HepG2 (cell line): Measurements from ENCODE around the gene OR10P1. TPM values are rescaled to one million over a fixed set of nuclear protein-coding genes. Genes with fewer than 3 reads are reported as not detected.
A peak's percentile ranks its signal among the peaks of the same experiment; 100 is the strongest.

Experiments used
- ADNP ChIP-seq: sonication (generic); formaldehyde crosslinking; IDR thresholded peaks from 2 replicates; pipeline ENCODE4 v1.4.0; 2020; ENCODE audit warnings: missing genetic modification reagents
- GATA4 ChIP-seq: sonication (generic); IDR thresholded peaks from 2 replicates; pipeline ENCODE4 v1.6.1; 2016; ENCODE audit warnings: antibody characterized with exemption, low read depth, borderline replicate concordance
- GMEB1 ChIP-seq: sonication (generic); formaldehyde crosslinking; IDR thresholded peaks from 2 replicates; pipeline ENCODE4 v1.5.1; 2020; ENCODE audit warnings: missing genetic modification reagents, mild to moderate bottlenecking, borderline replicate concordance
- HCFC1 ChIP-seq: fragments of 150-350 bp; IDR thresholded peaks from 2 replicates; pipeline ENCODE4 v1.6.1; 2014; ENCODE audit warnings: low read depth, low read length
- HDAC1 ChIP-seq: sonication (generic); formaldehyde crosslinking; IDR thresholded peaks from 2 replicates; pipeline ENCODE4 v1.5.1; 2020; ENCODE audit warnings: mild to moderate bottlenecking, missing genetic modification reagents
- HES4 ChIP-seq: sonication (generic); formaldehyde crosslinking; IDR thresholded peaks from 2 replicates; pipeline ENCODE4 v1.9.0; 2021; ENCODE audit warnings: mild to moderate bottlenecking, missing genetic modification reagents, borderline replicate concordance
- HOXA5 ChIP-seq: sonication (generic); formaldehyde crosslinking; IDR thresholded peaks from 2 replicates; pipeline ENCODE4 v1.4.0; 2020; ENCODE audit warnings: missing genetic modification reagents
- IRF9 ChIP-seq: sonication (generic); formaldehyde crosslinking; IDR thresholded peaks from 2 replicates; pipeline ENCODE4 v1.8.0; 2022; ENCODE audit warnings: missing genetic modification reagents, mild to moderate bottlenecking, borderline replicate concordance
- MAX ChIP-seq: IDR thresholded peaks from 2 replicates; pipeline ENCODE4 v1.6.1; 2012; ENCODE audit warnings: inconsistent platforms
- MXD3 ChIP-seq: IDR thresholded peaks from 2 replicates; pipeline ENCODE4 v1.6.1; 2016; ENCODE audit warnings: mild to moderate bottlenecking, missing biosample characterization, missing genetic modification reagents
- NFE2 ChIP-seq: sonication (generic); formaldehyde crosslinking; IDR thresholded peaks from 2 replicates; pipeline ENCODE4 v1.4.0; 2020; ENCODE audit warnings: missing genetic modification reagents
- NR3C1 ChIP-seq: sonication (generic); formaldehyde crosslinking; IDR thresholded peaks from 2 replicates; pipeline ENCODE4 v1.4.0; 2020; ENCODE audit warnings: missing genetic modification reagents
- NRL ChIP-seq: sonication (generic); formaldehyde crosslinking; IDR thresholded peaks from 2 replicates; pipeline ENCODE4 v1.5.0; 2020; ENCODE audit warnings: missing genetic modification reagents, mild to moderate bottlenecking, moderate library complexity, borderline replicate concordance
- PCBP1 ChIP-seq: fragments of 200-400 bp; formaldehyde crosslinking; IDR thresholded peaks from 2 replicates; pipeline ENCODE4 v1.6.1; 2017; ENCODE audit warnings: mild to moderate bottlenecking, low read depth, low read length, borderline replicate concordance
- PLSCR1 ChIP-seq: sonication (generic); formaldehyde crosslinking; IDR thresholded peaks from 2 replicates; pipeline ENCODE4 v1.5.0; 2020; ENCODE audit warnings: missing genetic modification reagents, mild to moderate bottlenecking, borderline replicate concordance
- TRIM24 ChIP-seq: sonication (generic); formaldehyde crosslinking; IDR thresholded peaks from 2 replicates; pipeline ENCODE4 v1.8.0; 2022; ENCODE audit warnings: mild to moderate bottlenecking, missing genetic modification reagents
- YEATS4 ChIP-seq: sonication (generic); formaldehyde crosslinking; IDR thresholded peaks from 2 replicates; pipeline ENCODE4 v1.4.0; 2020; ENCODE audit warnings: missing genetic modification reagents, borderline replicate concordance
- ZBTB38 ChIP-seq: sonication (generic); formaldehyde crosslinking; IDR thresholded peaks from 2 replicates; pipeline ENCODE4 v1.5.1; 2020; ENCODE audit warnings: mild to moderate bottlenecking, missing genetic modification reagents
- ZFP1 ChIP-seq: IDR thresholded peaks from 2 replicates; pipeline ENCODE4 v1.6.1; 2016
- ZIK1 ChIP-seq: sonication (generic); formaldehyde crosslinking; IDR thresholded peaks from 2 replicates; pipeline ENCODE4 v1.5.0; 2020; ENCODE audit warnings: mild to moderate bottlenecking, low read depth, missing genetic modification reagents, borderline replicate concordance
- ZNF12 ChIP-seq: sonication (generic); formaldehyde crosslinking; IDR thresholded peaks from 2 replicates; pipeline ENCODE4 v1.5.0; 2020; ENCODE audit warnings: missing genetic modification reagents
- ZNF326 ChIP-seq: sonication (generic); formaldehyde crosslinking; IDR thresholded peaks from 2 replicates; pipeline ENCODE4 v1.4.0; 2020; ENCODE audit warnings: missing genetic modification reagents, borderline replicate concordance
- ZNF331 ChIP-seq: sonication (generic); formaldehyde crosslinking; IDR thresholded peaks from 2 replicates; pipeline ENCODE4 v1.4.0; 2020; ENCODE audit warnings: missing genetic modification reagents
- ZNF614 ChIP-seq: IDR thresholded peaks from 2 replicates; pipeline ENCODE4 v1.6.1; 2018; ENCODE audit warnings: missing biosample characterization, missing genetic modification reagents, inconsistent platforms, borderline replicate concordance
- ZNF619 ChIP-seq: sonication (generic); formaldehyde crosslinking; IDR thresholded peaks from 2 replicates; pipeline ENCODE4 v1.4.0; 2020; ENCODE audit warnings: mild to moderate bottlenecking, missing genetic modification reagents
- ZNF652 ChIP-seq: IDR thresholded peaks from 2 replicates; pipeline ENCODE4 v1.6.1; 2016; ENCODE audit warnings: low read depth, borderline replicate concordance
- ZNF678 ChIP-seq: sonication (generic); formaldehyde crosslinking; IDR thresholded peaks from 2 replicates; pipeline ENCODE4 v1.4.0; 2020; ENCODE audit warnings: mild to moderate bottlenecking, missing genetic modification reagents
- polyA plus RNA-seq, 8 experiments: library from polyadenylated mRNA; depleted of rRNA in 3 of 8; stranded (reverse) in 7 of 8; unstranded in 1 of 8; fragments of >200 nt; fragmentation: Illumina TruSeq in 4 of 8; extraction: Trizol in 4 of 8; gene quantifications; 2 replicates each; pipeline versions ENCODE4 v1.2.1 to v1.2.3, GENCODE V29; 2011 to 2016; ENCODE audit warnings: low read depth in 4 of 8, missing spikeins in 1 of 8, mixed read lengths in 1 of 8; ENCODE audit not compliant: insufficient read depth in 1 of 8
- total RNA-seq, 5 experiments: library from RNA; depleted of rRNA; stranded (reverse); fragments of >200 nt; fragmentation: Illumina TruSeq; extraction: Trizol; gene quantifications; 2 replicates each; pipeline ENCODE4 v1.2.3, GENCODE V29; 2016; ENCODE audit warnings: low read depth in 1 of 5

The OR10P1 gene
- total and polyA plus RNA-seq, 2 of the 13 experiments (the other 11 are each of a cell fraction or from before 2014, with no cell fraction given), result not detected

- TF ChIP-seq IRF9 (peak; percentile 58; the same call in 1 of the 2 replicates), NFE2 (no peak), GMEB1 (CRISPR knock-in tag) (peak; percentile 44; the same call in 1 of the 2 replicates), ZNF619 (0 out of 2 replicates have a peak, but pooled peaks have one; percentile 62), ZNF331 (CRISPR knock-in tag) (peak; percentile 83), ZBTB38 (CRISPR knock-in tag) (peak; percentile 61; the same call in 1 of the 2 replicates), TRIM24 (CRISPR knock-in tag) (no peak), HDAC1 (CRISPR knock-in tag) (peak; percentile 85), PCBP1 (no peak), ZNF652 (peak; percentile 23; the same call in 1 of the 2 replicates), ZIK1 (no peak), ZNF614 (CRISPR knock-in tag) (peak; percentile 86; the same call in 1 of the 2 replicates), ZNF12 (CRISPR knock-in tag) (no peak), HES4 (0 out of 2 replicates have a peak, but pooled peaks have one; percentile 46), GATA4 (peak; percentile 60; the same call in 1 of the 2 replicates), ADNP (no peak), HOXA5 (CRISPR knock-in tag) (peak; percentile 66; the same call in 1 of the 2 replicates), MXD3 (CRISPR knock-in tag) (no peak), MAX (peak; percentile 58), HCFC1 (no peak), PLSCR1 (CRISPR knock-in tag) (no peak), NRL (CRISPR knock-in tag) (no peak; the same call in 1 of the 2 replicates), NR3C1 (CRISPR knock-in tag) (no peak), ZNF678 (CRISPR knock-in tag) (no peak), ZFP1 (CRISPR knock-in tag) (peak; percentile 76; the same call in 1 of the 2 replicates), YEATS4 (CRISPR knock-in tag) (peak; percentile 77), ZNF326 (CRISPR knock-in tag) (no peak)
Measured at GRCh38 chr12:55681142-55682077, 44.7 kb downstream of the OR10P1 start (continued).
